Skeletal muscle cell (primary cell): ENCODE data around the gene TEX10.
"Not testable (repeated sequence)": the region's sequence is repeated elsewhere in the genome, so short reads cannot be mapped to it uniquely, and the experiment has no call there.

Experiments used
- DNase-seq: peaks from one replicate; pipeline ENCODE4 v3.0.0-alpha.2; 2010; ENCODE audit warnings: low read depth
- H3K4me3 ChIP-seq: 2 replicates; pipeline ENCODE4 v1.5.1; 2011; ENCODE audit warnings: low read depth, mild to moderate bottlenecking, control low read depth, low read length, moderate library complexity

Gene TEX10

DNA sequence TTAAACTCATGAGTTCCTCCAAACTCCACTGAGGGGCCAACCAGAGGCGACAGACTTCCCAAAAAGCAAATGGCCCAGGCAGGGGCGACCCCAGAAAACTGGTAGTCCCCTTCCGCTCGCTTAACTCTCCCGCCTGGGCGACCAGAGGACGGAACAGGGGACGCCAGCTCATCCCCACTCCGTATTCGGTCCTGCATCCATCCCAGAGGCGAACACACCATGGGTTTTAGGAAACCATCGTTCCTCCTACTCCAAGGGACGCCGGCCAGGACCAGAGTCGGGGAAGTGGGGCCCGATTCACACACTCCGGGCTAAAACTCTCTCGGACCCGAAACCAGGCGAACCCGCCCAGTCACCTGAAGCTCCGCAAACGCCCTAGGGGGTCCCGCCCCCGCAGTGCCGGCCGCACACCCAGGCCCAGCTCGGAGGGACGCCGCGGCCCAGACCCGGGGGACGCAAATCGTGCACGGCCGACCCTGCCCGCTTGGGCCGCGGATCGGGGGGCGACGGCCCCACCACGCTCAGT is 478 bp downstream of the TEX10 start:
- peak overlapping the region; percentile 93 for H3K4me3 ChIP-seq
- DNase-seq: no peak

DNA sequence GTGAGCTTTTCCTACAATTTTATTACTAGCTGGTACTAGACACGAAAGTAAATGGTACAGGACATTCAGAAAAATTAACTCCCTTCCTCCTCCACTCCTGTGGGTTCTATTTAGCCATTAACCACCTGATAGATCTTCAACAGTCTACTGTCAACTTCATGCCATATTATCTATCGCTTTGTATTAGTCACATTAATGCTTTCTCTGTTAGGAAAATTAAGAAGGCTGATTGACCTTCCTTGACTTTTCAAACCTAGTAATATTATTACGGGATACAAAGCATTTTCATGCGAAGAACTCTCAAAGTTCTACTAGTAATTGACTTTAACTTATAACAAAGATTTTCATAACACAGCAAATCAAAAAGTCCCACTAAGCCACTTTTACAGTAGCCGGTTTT is 1.2 kb downstream of the TEX10 start:
- no peak for DNase-seq
- H3K4me3 ChIP-seq: peak overlapping the region; percentile 93

DNA sequence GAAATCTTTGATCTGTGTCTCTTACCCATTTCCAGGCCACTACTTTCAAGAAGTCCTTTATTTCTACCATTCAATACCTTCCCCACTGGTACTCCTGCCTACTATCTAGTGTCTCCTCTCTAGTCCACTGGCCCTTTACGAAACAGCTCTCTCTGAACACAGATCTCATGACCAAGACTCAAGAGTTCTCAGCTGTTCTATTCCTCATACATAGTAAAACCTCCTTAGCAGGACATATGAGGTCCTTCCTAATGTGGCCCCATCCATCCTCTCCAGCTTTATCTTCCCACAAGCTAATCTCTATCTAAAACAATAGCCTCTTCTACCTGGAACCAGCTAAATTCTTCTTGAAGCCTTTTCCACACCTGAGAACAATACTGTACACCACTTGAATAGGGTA is 2.6 kb downstream of the TEX10 start:
- no peak for DNase-seq
- H3K4me3 ChIP-seq: no peak overlapping the region

DNA sequence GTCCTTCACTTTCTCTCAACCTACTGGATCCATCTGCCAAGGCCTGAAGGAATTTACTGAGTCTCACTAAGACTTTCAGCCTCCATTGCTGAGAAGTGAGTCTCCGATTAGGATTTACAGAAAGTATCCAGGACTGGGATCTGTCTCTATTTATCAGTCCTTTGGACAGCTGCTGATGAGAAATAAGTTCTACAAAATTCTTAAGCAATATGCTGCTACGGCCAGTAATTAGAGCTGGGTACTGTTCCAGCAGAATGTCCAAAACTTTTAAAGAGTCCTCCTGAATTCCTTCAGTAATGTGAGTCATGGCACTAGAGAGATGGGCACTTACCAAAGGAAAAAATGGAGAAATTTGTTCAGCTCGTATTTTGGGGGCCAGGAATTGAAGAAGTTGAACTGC is 5.9 kb downstream of the TEX10 start:
- no peak overlapping the region for H3K4me3 ChIP-seq
- no peak for DNase-seq

DNA sequence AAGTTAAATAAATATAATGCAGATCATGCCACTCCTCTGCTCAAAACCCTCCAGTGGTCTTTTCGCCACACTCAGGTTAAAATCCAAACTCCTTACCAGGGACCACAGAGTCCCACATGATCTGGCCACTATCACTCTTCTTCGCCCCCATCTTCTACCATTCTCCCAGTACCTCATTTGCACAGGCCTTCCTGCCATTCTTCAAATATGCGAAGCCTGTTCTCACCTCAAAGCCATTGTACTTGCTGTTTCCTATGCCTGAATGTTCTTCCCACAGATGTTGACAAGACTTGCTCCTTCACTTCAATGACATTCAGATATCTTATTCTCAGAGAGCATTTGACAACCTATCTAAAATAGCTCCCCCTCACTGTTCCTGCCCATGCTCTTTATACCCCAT is 10.9 kb downstream of the TEX10 start:
- H3K4me3 ChIP-seq: no peak overlapping the region
- DNase-seq: no peak

DNA sequence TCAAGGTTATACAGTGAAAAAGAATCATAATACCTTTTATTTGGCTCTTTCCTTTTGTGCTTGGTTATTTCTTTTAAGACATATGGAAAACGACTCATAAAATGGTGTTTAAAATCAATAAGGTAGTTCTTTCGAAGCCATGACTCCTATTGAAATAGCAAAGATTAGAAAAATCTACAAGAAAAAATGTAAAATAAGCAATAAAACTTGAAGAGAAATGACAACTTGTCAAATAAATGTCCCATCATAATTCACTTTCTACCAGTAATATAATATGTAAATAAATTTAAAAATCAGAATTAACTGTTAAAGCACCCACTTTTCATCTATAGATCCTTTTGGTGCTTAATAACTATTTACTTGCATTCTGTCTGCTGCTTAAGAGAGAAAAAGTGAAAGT is 12.5 kb downstream of the TEX10 start:
- DNase-seq: no peak
- H3K4me3 ChIP-seq: no peak overlapping the region

DNA sequence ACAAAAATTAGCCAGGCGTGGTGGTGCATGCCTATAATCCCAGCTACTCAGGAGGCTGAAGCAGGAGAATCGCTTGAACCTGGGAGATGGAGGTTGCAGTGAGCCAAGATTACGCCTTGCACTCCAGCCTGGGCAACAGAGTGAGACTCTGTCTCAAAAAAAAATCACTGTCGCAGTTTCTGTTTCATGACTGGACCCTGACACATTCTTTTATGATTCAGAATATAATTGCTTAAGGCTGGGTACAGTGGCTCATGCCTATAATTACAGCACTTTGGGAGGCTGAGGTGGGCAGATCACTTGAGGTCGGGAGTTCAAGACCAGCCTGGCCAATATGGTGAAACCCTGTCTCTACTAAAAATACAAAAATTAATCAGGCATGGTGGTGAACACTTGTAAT is 14.0 kb downstream of the TEX10 start:
- H3K4me3 ChIP-seq, DNase-seq: not testable (repeated sequence)

DNA sequence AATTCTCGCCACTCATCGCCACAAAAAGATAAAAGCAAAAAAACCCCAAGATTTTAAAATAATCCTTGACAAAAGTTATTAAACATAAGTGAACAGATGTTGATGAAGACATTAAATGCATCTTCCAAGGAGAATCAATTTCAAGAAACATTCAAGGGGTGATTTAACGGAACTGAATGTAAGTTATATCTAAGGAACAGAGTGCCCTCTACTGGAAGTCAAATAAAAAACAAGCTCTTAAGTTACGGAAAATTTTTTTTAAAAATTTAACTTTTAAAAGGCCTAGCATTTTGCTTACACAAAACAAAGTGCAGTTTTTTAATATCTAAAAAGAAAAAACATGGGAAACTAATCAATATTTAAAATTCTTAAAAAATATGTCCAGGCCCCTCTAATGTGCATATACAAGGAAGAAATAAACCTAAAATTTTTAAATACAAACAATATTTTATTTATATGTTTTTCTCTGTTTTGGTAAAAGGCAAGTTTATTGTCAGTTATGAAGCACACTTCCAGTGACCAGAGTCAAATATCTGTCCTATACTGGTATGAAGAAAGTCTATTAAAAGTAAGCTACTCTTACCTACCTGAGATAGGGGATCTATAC is 28.0 kb downstream of the TEX10 start:
- H3K4me3 ChIP-seq: no peak overlapping the region
- peak; percentile 24 for DNase-seq

DNA sequence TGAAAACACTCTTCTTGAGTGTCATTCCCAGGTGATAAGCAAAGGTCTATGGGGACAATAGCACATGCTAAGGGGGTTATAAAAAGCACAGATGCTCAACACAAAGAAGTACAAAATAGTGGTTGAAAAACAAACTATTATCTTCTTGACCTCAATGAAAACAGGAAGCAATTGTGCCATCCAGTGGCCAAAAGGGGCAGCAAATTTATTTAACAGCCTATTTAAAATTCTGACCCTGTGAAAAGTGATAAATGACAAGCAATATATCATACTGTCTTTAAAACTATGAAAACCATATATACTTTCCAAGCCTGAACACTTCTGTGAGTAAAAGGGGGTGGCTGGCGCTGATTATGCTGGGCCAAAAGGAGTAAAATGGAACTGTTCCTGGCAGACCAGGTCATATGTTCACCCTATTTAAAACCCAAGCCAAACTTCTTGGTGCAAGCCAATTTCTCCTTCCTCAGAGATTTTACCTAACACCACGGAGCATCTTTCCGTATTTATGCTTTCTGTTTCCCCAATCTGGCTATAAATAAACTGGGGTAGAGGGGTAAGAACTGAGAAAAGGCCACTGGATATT is 29.7 kb downstream of the TEX10 start:
- peak; percentile 4 for DNase-seq
- no peak overlapping the region for H3K4me3 ChIP-seq

DNA sequence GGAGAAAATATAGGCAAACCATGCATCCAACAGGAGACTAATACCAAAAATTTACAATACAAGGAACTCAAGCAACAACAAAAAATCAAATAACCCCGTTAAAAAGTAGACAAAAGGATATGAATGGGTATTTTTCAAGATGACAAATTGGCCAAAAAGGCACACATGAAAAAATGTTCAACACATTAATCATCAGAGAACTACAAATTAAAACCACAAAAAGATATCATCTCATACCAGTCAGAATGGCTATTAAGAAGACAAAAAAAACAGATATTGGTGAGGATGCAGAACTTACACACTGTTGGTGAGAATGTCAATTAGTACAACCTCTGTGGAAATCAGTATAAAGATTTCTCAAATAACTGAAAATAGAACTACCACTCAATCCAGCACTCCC is 35.0 kb downstream of the TEX10 start:
- H3K4me3 ChIP-seq: no peak overlapping the region
- DNase-seq: no peak

DNA sequence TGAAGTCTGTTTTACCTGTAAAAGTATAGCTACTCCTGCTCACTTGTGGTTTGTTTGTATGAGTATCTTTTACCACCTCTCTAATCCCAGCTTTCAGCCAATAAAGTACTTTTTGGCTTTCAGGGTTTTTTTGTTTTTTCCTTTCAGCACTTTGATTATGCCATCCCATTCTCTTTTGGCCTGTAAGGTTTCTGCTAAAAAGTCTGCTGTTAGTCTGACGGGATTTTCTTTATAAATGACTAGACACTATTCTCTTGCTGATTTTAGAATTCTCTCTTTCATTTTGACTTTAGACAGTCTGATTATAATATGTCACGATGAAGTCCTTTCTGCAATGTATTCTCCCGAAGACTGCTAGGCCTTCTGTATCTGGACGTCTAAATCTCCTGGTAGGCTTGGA is 37.2 kb downstream of the TEX10 start:
- no peak overlapping the region for H3K4me3 ChIP-seq
- no peak for DNase-seq

DNA sequence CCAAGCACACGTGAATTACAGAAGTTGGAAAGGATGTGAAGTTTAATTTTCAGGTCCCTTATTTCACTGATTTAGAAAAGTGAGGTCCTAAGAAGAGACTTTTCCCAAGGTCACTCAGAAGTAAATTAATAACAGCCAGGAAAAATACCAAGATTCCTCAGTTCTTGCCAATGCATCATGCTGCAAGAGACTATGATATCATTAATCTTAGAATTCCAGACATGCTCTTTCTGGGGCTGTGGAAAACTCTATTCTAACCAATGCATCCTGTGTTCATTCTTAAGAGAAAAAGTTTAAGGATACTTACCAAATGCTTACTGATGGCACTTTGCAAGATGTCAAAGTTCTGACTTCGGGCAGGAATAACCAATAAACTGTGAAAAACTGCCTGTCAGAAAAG is 42.8 kb downstream of the TEX10 start:
- H3K4me3 ChIP-seq: no peak overlapping the region
- DNase-seq: no peak

DNA sequence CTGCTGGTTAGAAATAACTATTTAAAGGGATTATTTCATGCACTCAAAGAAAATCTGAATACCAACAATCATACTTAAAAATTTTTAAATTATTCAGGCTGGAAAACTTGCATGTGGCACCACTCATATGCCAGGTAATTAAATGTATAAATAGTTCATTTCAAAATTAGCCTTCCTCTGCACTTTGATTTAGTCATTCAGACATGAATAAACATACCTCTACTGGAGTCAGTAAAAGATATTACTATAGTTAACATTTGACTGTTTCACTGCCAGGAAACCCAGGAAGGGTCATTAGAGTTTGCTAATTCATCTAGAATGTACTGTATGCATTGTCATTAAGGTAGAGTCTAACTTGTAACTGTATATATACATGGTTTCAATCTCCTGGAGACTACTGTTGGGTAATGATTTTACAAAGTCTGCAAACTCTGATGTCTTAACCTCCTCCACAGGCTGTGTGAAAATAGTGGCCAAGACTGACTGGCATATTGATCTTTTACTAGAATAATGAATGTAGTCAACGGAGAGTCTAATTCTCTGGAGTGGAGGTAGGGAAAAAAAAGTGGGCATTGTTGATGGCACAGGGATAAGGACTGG is 43.7 kb downstream of the TEX10 start:
- H3K4me3 ChIP-seq: no peak overlapping the region
- DNase-seq: no peak

DNA sequence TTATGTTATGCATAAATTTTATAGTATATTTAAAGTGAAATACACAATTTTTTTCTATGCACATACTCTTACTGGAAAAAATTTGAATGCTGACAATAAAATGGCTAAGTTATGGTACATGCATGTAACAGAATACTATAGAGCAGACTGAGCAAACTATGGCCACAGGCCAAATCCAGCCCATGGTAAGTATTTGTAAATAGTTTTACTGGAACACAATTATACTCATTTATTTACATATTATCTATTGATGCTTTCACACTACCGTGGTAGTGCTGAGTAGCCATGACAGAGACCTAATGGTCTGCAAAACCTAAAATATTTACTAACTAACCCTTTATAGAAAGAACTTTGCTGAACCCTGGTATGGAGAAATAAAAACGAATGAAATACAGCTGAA is 45.7 kb downstream of the TEX10 start:
- no peak for DNase-seq
- no peak overlapping the region for H3K4me3 ChIP-seq

DNA sequence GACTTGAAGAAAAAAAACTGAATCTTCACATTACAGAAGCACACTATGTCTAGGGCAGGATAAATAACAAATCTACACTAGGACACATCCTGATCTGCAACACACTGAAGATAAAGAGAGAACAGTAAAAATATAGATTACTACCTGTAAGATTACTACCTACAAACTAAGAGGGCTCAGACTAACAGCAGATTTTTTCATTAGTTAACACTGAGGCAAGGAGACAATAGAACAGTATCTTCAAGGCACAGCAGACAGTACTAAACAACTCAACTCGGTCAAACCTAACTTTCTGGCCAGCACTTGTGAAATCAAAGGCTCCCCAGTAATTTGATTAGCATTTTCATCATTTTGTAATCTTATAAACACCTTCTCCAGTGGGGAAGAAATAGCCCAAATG is 46.5 kb downstream of the TEX10 start:
- no peak for DNase-seq

DNA sequence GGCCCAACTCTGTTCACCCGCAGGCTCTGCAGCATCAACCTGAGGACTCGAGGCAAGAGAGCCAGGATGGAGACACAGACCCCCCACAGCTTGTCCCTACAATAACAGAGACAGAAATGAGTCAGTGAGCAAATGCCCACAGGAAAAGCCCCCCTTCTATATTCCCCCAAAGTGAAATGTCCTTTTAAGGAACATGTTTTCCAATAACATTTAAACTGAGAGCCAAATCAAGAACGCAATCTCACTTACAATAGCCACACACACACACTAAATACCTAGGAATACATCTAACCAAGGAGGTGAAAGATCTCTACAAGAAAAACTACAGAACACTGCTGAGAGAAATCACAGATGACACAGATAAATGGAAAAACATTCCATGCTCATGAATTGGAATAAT is 49.0 kb downstream of the TEX10 start:
- no peak for DNase-seq
- no peak overlapping the region for H3K4me3 ChIP-seq

More for the DNA sequence above, 46.5 kb downstream of the TEX10 start:
- H3K4me3 ChIP-seq: no peak overlapping the region

DNA sequence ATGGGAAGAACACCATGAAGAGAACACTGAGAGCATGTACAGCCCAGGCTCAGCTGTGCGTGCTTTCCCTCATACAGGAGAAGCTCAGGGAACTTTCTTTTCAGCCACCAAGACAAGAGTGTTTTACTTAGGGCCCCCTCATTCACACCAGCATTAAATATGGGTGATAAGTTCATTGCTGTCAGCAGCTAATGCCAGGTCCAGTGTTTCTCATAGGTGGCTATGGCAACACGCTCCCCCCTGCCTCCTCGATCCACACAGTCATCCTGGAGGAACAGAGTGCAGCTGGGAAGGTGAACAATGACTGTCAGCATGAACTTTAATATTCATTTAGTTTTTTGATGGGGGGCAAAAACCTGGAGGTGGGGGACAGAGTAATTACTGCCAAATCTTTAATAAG is 54.4 kb downstream of the TEX10 start:
- DNase-seq: no peak
- H3K4me3 ChIP-seq: no peak overlapping the region

DNA sequence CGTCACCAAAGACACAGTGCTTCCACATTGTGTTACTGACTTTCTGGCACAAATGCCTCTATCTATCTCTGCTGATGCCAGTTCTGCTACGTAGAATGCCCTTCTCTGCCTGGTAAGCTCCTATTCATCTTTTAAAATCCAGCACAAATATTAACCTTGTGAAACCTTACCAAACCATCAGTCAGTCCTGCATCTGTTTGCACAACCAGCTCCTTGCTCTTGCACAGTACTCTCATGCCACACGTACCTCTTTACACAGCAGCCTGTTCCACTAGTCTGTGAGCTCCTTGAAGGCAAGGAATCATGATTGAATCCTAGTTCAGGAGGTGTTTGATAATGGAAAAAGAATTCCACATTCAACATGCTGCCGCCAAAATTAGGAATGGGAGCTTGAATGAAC is 56.3 kb downstream of the TEX10 start:
- no peak overlapping the region for H3K4me3 ChIP-seq
- no peak for DNase-seq

DNA sequence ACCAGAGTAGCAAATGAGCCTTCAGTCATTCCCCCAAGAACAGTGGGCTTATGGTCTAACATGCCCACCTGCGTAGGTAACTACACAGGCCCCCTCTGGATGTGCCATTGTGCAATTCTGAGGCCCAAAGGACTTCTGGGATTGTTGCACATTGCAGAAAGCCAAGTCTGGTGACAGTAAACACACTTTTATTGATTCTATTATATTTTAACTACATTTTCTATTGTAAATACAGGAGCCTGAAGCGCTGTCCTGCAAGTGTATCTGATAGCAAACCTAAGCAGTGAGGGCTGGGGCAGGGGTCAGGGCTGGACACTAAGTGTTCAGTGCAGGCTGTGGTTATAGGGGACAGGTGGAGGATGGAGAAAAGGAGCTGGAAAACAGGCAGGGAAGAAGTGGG is 57.5 kb downstream of the TEX10 start:
- DNase-seq: no peak
- H3K4me3 ChIP-seq: no peak overlapping the region

DNA sequence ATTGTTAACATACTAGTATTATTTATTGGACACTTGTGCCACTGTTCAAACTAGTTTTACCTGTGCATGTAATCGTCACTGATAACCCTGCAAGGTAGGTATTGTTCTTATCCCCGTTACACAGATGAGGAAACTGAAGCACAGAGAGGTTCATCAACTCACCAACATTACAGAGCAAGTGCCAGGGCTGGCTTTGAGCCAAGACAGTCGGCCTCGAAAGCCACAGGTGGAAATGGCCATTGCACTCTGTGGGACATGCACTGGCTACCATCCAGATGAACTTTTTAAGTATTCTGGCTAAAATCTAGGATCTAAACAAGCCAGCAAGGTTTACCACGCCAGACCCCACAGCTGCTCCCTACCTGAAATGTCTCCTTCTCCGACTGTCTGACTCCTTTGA is 57.9 kb downstream of the TEX10 start:
- no peak for DNase-seq
- H3K4me3 ChIP-seq: no peak overlapping the region

DNA sequence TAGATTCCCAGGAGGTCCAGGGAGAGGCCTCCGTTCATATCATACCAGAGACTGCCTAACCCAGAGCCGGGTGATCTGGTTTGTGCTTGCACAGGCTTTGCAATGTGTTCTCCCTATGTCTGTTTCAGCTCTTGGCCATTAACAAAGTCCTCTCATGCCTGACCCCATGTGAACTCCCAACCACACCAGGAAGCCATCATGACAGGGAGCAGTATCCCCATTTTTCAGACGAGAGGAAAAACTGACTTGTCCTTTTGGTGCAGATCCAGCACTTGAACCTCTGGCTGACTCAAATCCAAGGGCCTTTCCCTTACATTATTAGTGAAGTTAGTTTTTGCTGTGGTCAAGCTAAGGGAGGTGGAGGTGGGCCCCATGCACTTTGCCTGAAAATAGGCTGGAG is 58.4 kb downstream of the TEX10 start:
- no peak for DNase-seq
- H3K4me3 ChIP-seq: no peak overlapping the region
